Esophagus squamous epithelium (tissue), 4 donors: Measurements from ENCODE around the gene GNAL.

Experiments
- CTCF ChIP-seq, 6 experiments: fragments of 450-650 bp in 4 of 6; fragments of 200-600 bp in 2 of 6; sonication (generic) in 2 of 6; IDR thresholded peaks; one replicate each; pipeline ENCODE4 v1.5.1; 2016 to 2019; ENCODE audit warnings: antibody characterized with exemption in 6 of 6, mild to moderate bottlenecking in 4 of 6, moderate library complexity in 4 of 6
- POLR2A ChIP-seq, 4 donors: fragments of 450-650 bp; IDR thresholded peaks; one replicate each; pipeline ENCODE4 v1.6.1; 2017; ENCODE audit warnings: antibody characterized with exemption in 4 of 4, mild to moderate bottlenecking in 4 of 4, moderate library complexity in 3 of 4

DNA sequence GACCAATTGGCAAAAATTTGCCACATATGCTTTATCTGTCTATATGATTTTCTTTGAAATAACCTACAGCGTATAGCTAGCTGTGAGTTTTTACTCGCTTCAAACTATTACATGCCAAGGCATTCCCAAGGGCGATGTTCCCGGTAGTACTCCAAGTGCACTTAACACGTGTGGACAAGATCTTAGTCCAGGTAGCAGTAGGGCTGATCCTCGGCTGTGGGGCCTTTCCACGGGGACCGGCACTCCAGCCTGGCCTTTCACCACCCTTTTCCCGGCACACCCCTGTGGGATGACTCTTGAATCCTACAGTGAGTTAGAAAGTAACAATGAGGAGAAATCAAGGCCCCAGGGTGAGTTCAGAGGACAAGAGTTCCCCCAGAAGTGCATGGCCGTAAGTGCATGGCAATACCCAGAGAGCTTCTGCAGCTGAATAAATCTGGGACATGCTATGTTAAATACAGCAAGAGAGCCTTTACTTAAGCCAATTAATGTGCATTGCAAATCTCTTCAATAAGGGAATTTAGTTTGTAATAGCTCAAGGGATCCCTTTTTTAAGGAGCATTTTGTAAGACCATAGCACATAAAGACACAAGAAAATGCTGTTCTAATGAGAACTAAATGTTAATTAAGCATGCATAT, 188.6 kb downstream of the GNAL start:
- no peak for TF ChIP-seq CTCF (IDR thresholded peaks at IDR 0.05)
- TF ChIP-seq POLR2A (IDR thresholded peaks at IDR 0.05): no peak
